DMS 273 (cell line): Measurements from ENCODE around the gene SLC9A8.
A peak's percentile ranks its signal among the peaks of the same experiment; 100 is the strongest.

Source experiments
- DNase-seq: peaks from one replicate; lab custom pipeline; 2025; ENCODE audit not compliant: unreplicated experiment; lab: John Stamatoyannopoulos, UW

SLC9A8 gene

DNA sequence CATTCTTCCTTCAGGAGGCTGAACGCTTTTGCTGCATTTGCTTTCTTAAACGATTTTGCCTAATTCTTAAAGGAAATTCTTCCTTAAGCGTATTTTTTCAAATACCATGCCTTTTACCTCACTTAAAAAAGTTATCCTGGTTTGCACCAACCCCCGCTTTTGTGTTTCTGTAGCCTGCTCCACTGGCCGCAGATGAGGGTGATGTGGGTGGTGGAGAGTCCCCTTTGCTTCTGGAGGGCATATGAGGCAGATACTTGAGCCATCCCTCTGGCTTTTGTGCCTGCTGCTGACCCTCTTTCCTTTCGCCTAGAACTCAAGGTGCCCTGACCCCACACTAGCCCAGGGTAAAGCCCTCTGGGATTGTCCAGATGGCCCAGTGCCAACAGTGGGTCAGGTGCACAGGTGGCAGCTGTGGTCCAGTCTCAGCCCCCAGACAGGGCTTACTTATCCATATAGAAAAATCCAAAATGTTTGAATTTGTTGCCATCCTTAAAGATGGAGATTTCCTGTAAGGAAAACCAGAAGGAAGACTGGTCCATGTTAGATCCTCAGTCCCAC is 58.8 kb downstream of the SLC9A8 start:
- no peak for DNase-seq

DNA sequence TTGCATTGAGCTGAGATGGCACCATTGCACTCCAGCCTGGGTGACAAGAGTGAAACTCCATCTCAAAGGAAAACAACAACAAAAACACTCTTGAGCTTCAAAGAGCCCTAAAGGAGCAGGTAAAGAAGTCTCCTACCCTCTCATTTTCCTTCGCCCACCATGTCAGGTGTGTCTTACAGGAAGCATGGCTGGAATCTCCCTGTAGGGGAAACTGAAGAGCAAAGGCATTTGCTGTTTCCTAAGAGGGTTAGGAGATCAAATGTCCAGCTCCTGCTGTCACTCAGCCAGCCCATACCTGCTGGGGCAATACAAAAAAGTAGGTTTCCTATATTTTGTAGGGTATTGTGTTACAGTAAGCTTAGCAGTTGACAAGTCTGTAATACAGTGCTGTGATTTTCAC is 59.4 kb downstream of the SLC9A8 start:
- no peak for DNase-seq

- DNase-seq: no peak
These were observed 62.1 kb downstream of the SLC9A8 start for GRCh38 chr20:49874696-49875095.

GRCh38 chr20:49877386-49877921 is 64.8 kb downstream of the SLC9A8 start:
- no peak for DNase-seq

- DNase-seq: no peak
These were observed 66.3 kb downstream of the SLC9A8 start for GRCh38 chr20:49878977-49879376.

DNA sequence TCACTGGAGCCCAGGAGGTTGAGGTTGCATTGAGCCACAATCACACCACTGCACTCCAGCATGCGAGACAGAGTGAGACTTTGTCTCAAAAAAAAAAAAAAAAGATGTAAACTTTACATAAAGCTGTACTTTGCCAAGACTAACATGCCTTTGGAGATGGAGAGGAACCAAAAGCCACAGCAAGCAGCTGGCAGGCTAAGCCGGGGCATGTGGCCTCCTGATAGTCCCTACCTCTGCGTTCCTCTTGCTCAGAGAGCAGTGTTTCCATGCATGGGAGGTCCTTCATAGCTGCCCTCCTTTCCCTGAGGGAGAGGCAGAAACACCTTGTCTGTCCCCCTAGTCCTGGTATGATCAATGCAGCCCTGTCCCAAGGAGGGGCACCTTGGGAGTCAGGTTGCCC is 67.5 kb downstream of the SLC9A8 start:
- no peak for DNase-seq

GRCh38 chr20:49880724-49881445 is 68.3 kb downstream of the SLC9A8 start:
- no peak for DNase-seq

GRCh38 chr20:49882171-49882970 is 69.7 kb downstream of the SLC9A8 start:
- DNase-seq: no peak

DNA sequence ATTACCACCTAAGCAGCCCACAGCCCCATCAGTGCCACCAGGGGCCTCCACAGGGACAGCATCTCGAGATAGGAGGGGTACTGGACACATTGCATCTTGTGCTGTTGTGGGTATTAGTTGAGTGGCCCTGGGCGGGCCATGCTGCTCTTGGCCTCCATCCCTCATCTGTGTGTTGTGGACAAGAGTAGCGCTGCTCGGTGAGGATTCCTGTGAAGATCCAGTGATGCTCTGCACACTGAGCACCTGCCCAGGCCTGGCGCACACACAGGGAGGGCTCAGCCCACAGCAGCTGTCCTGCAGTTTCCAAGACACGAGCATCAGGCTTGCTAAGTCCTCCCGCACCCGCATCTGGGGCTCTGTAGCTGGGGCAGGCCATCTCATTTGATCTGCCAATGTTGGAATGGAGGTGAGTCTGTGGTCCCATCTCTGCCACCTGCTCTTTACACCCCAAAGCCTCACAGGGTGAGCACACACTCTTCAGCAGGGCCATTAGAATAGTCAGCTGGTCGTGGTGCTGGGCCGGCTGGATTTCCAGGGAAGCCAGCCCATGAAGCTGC is 70.7 kb downstream of the SLC9A8 start:
- DNase-seq: no peak

- DNase-seq: no peak
These were observed 73.1 kb downstream of the SLC9A8 start for GRCh38 chr20:49885558-49886332.

- DNase-seq: no peak
These were observed 74.1 kb downstream of the SLC9A8 start for GRCh38 chr20:49886571-49887213.

DNA sequence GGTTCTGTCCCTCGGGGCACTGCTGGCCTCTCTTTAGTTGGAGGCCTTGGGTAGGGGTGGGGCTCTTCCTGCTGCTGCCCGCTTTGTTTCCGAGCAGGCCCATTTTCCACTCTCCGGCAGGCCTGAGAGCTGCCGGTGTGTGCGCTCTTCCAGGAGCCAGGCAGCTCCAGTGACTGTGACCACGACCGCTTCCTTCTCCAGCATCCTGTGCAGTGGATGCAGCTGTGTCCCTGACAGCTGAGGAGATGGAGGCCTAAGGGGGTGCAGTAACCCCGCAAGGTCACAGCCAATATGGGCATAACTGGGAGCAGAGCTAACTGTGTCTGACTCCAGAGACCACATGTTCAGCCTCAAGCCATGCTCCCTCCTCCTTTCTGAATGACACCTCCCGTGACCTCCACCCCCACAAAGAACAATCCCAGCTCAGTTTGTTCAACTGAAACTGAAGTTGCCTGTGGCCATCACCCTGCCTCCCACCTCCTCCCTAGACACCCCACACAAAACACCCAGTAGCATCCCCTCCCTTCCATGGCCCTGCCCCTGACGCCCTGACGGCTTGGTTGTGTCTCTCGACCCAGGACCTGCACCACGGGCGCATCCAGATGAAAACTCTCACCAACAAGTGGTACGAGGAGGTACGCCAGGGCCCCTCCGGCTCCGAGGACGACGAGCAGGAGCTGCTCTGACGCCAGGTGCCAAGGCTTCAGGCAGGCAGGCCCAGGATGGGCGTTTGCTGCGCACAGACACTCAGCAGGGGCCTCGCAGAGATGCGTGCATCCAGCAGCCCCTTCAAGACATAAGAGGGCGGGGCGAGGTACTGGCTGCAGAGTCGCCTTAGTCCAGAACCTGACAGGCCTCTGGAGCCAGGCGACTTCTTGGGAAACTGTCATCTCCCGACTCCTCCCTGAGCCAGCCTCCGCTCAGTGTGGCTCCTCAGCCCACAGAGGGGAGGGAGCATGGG is 74.9 kb downstream of the SLC9A8 start:
- no peak for DNase-seq

DNA sequence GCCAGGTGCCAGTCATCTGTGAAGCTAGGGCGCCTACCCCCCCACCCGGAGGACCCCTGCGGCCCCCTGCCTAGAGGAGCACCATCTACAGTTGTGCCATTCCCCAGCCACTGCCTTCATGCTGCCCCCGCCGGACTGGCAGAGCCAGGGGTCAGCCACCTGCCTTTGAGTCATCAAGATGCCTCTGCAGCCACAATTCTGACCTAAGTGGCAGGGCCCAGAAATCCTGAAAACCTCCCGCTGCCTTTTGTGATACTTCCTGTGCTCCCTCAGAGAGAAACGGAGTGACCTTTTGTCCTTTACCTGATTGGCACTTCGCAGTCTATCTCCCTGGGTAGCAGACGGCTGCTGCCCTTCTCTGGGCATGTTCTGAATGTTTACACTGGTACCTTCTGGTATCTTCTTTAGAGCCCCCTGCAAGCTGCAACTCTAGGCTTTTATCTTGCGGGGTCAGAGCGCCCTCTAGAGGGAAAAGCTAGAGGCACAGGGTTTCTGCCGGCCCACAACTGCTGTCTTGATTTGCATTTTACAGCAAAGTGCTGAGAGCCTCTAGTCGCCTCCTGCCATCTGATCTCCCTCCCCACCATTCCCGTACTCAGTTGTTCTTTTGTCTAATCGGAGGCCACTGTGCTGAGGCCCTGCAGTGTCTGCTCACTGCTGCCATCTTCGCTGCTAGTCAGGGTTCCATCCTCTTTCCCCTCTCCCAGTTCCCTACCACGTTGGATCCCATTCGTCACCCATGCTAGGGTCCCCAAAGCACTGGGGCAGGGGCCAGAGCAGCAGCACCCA is 75.8 kb downstream of the SLC9A8 start:
- DNase-seq: peak; percentile 89

- DNase-seq: no peak
These were observed 76.6 kb downstream of the SLC9A8 start for GRCh38 chr20:49889001-49889934.

GRCh38 chr20:49889935-49890333 is 77.3 kb downstream of the SLC9A8 start:
- DNase-seq: no peak

DNA sequence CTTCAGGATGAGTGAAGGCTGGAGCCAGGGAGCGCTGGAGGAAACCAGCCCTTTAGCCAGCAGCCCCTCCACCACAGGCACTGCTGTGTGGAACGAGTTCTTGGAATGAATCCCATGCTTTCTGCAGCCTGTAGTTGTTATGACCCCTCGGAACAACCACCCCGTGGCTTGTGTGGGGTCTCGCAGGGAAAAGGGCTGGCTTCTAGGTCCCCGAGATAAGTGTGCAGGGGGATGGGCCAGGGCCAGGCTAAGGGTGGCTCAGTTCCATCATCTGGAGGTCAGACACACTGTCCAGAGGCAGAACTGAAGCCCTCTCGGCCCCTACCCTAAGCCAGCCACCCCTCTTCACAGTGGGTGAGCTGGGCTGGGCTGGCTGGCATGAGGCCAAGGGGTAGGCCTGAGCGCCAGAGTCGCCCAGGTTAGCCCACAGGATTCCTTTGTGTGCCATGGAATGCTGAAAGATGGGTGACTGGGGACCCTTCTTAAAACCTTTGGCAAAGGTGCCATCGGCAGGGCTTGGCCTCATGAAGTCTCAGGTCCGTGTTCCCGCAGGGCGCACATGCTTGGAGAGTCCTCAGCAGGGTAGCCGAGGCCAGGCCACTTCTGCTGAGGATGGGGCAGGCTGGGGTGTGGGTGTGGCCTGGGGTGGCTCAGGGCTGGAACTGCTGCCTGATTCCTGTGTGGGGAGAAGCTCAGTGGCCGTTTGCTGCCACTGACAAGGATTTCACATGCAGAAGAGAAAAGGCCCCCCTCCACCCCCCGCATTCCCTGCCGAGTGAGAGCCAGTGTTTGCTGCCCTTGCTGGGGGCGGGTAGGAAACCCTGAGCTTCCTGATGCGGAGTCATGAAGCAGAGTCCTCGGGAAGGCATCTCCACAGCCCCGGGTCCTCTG is 78.1 kb downstream of the SLC9A8 start:
- no peak for DNase-seq
